Nephron (organoid): Measurements from ENCODE around the gene FBXO21.

ENCODE experiments used
- H3K27ac Mint-ChIP-seq, 3 experiments: 2 replicates each; pipeline ENCODE4 v1.8.0; 2020; ENCODE audit warnings: mixed read lengths in 3 of 3, mild to moderate bottlenecking in 2 of 3, moderate library complexity in 1 of 3
- H3K27me3 Mint-ChIP-seq: 2 replicates; pipeline ENCODE4 v1.8.0; 2021; ENCODE audit warnings: low read depth, mild to moderate bottlenecking, moderate library complexity, mixed read lengths
- H3K36me3 Mint-ChIP-seq: 2 replicates; pipeline ENCODE4 v1.8.0; 2020; ENCODE audit warnings: low read depth, mixed read lengths
- H3K4me1 Mint-ChIP-seq: 2 replicates; pipeline ENCODE4 v1.8.0; 2020; ENCODE audit warnings: mixed read lengths
- H3K4me3 Mint-ChIP-seq, 3 experiments: 2 replicates each; pipeline ENCODE4 v1.8.0; 2020; ENCODE audit warnings: mild to moderate bottlenecking in 3 of 3, mixed read lengths in 3 of 3, moderate library complexity in 2 of 3
- H3K9me3 Mint-ChIP-seq: 2 replicates; pipeline ENCODE4 v1.8.0; 2020; ENCODE audit warnings: mixed read lengths
- TF ChIP-seq, protein P1 (sequence below), 3 experiments: fragments of 200-600 bp; sonication (generic); IDR thresholded peaks; one replicate each; pipeline ENCODE4 v1.5.0; 2021; ENCODE audit warnings: antibody characterized with exemption in 3 of 3; ENCODE audit not compliant: unreplicated experiment in 3 of 3

FBXO21 gene

GRCh38 chr12:117142094-117142493 is 48.2 kb downstream of the FBXO21 start:
- Mint-ChIP-seq H3K4me1 (peaks cover 12% of the 10 kb centered on the region), H3K36me3 (peaks cover 28% of the 10 kb centered on the region), H3K4me3 (no peak overlapping the region), H3K27ac (peak overlapping the region in 1 of 3 experiments; percentile 34), H3K9me3 (no peaks in the 10 kb centered on the region), H3K27me3 (no peaks in the 10 kb centered on the region)
- TF ChIP-seq, protein P1, sequence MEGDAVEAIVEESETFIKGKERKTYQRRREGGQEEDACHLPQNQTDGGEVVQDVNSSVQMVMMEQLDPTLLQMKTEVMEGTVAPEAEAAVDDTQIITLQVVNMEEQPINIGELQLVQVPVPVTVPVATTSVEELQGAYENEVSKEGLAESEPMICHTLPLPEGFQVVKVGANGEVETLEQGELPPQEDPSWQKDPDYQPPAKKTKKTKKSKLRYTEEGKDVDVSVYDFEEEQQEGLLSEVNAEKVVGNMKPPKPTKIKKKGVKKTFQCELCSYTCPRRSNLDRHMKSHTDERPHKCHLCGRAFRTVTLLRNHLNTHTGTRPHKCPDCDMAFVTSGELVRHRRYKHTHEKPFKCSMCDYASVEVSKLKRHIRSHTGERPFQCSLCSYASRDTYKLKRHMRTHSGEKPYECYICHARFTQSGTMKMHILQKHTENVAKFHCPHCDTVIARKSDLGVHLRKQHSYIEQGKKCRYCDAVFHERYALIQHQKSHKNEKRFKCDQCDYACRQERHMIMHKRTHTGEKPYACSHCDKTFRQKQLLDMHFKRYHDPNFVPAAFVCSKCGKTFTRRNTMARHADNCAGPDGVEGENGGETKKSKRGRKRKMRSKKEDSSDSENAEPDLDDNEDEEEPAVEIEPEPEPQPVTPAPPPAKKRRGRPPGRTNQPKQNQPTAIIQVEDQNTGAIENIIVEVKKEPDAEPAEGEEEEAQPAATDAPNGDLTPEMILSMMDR (IDR thresholded peaks at IDR 0.05; ENCODE audit: unreplicated experiment in 3 of 3) = no peak

DNA sequence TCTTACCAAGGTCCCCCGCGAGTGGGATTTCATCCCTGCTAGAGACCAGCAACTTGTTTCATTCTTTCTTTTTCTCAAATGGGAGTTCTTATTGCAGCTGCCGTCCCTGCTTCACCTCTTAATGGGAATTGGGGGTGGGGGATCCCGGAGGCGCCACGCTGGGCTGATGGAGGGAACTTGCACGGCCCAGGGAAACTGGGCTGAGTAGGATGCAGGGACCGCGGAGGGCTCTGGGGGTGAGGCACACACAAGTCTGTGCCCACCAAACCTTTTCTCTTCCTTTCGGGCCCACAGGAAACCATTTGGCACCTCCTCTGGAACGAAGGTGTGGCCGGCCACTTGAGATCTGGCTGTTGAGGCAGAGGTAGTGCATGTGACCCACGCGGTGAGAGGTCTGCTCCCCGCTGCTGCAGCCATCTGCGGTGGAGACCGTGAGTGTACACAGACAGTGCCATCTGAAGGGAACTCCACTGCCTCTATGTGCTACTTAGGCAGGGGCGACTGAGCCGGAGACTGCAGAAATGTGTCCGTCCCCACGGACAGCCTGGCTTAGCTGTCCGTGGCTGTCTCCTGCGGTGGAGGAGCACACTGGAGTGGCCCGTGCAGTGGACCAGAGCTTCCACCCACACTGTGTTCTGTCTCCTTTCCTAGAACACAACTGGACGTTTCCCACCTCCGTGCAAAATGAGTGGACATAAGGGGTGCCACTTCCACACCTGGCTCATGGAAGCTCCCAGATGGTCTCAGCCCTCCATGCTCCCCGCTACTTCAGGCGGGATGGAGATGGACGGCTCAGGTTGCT is 49.0 kb downstream of the FBXO21 start:
- TF ChIP-seq, protein P1 (IDR thresholded peaks at IDR 0.05; ENCODE audit: unreplicated experiment in 3 of 3) = no peak
- H3K4me3 Mint-ChIP-seq = no peak overlapping the region
- H3K36me3 Mint-ChIP-seq = peaks cover 24% of the 10 kb centered on the region
- no peaks in the 10 kb centered on the region for H3K9me3 Mint-ChIP-seq
- peak overlapping the region in 1 of 3 experiments; percentile 34 for H3K27ac Mint-ChIP-seq
- peaks cover 12% of the 10 kb centered on the region for H3K4me1 Mint-ChIP-seq
- H3K27me3 Mint-ChIP-seq = no peaks in the 10 kb centered on the region

DNA sequence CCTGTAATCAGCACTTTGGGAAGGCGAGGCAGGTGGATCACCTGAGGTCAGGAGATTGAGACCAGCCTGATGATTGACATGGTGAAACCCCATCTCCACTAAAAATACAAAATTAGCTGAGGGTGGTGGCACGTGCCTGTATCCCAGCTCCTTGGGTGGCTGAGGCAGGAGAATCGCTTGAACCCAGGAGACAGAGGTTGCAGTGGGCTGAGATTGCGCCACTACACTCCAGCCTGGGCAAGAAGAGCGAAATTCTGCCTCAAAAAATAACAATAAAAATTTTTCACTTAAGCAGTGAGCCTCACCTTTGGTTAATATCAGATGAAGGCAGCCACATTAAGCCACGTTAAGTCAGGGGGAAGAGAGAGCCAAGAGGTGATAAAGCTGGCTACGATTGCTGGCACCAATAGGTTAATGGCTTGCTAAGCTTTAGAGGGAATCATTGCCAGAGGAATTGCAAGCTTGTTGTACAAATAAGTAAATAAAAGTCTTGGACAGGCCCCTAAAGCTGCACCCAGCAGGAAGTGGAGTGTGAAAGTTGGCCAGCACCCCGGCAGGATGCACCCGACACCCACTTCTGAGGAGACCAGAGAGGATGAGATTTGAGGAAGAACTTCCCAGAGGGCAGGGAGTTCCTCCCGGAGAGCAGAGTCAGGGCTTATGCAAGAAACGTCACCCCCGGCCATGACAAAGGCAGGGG is 49.7 kb downstream of the FBXO21 start:
- H3K4me3 Mint-ChIP-seq = no peak overlapping the region
- H3K4me1 Mint-ChIP-seq = peaks cover 12% of the 10 kb centered on the region
- H3K36me3 Mint-ChIP-seq = peaks cover 17% of the 10 kb centered on the region
- TF ChIP-seq, protein P1 (IDR thresholded peaks at IDR 0.05; ENCODE audit: unreplicated experiment in 3 of 3) = no peak
- no peak overlapping the region for H3K27ac Mint-ChIP-seq
- H3K27me3 Mint-ChIP-seq = no peaks in the 10 kb centered on the region
- H3K9me3 Mint-ChIP-seq = no peaks in the 10 kb centered on the region

GRCh38 chr12:117139025-117139717 is 51.1 kb downstream of the FBXO21 start:
- Mint-ChIP-seq H3K9me3 (no peaks in the 10 kb centered on the region), H3K4me3 (no peak overlapping the region), H3K27me3 (no peaks in the 10 kb centered on the region), H3K27ac (no peak overlapping the region), H3K4me1 (peaks cover 12% of the 10 kb centered on the region), H3K36me3 (peaks cover 11% of the 10 kb centered on the region)
- TF ChIP-seq, protein P1 (IDR thresholded peaks at IDR 0.05; ENCODE audit: unreplicated experiment in 3 of 3) = no peak

DNA sequence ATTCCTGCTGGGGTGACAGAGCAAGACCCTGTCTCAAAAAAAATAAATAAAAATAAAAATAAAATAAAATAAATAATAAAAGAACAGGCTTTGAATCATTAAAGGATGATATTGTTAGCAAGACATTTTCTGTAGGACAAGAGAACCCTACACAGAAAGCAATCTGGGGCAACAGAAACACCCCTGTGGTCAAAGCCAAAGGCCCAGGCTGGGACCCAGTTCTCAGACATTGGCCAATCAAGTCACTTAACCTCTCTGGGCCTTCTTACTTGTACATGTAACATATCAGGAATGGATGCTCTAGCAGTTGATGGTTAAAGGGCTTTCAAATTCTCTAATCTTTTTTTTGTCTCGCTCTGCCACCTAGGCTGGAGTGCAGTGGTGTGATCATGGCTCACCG is 55.5 kb downstream of the FBXO21 start:
- Mint-ChIP-seq H3K36me3 (no peaks in the 10 kb centered on the region), H3K4me3 (no peak overlapping the region)
- TF ChIP-seq, protein P1 (IDR thresholded peaks at IDR 0.05; ENCODE audit: unreplicated experiment in 3 of 3) = no peak

More for the DNA sequence above, 55.5 kb downstream of the FBXO21 start:
- no peaks in the 10 kb centered on the region for H3K27me3 Mint-ChIP-seq
- no peak overlapping the region for H3K27ac Mint-ChIP-seq
- no peaks in the 10 kb centered on the region for H3K9me3 Mint-ChIP-seq
- H3K4me1 Mint-ChIP-seq = no peaks in the 10 kb centered on the region
